Measurements from ENCODE around the gene SMIM45.

The SMIM45 gene

DNA sequence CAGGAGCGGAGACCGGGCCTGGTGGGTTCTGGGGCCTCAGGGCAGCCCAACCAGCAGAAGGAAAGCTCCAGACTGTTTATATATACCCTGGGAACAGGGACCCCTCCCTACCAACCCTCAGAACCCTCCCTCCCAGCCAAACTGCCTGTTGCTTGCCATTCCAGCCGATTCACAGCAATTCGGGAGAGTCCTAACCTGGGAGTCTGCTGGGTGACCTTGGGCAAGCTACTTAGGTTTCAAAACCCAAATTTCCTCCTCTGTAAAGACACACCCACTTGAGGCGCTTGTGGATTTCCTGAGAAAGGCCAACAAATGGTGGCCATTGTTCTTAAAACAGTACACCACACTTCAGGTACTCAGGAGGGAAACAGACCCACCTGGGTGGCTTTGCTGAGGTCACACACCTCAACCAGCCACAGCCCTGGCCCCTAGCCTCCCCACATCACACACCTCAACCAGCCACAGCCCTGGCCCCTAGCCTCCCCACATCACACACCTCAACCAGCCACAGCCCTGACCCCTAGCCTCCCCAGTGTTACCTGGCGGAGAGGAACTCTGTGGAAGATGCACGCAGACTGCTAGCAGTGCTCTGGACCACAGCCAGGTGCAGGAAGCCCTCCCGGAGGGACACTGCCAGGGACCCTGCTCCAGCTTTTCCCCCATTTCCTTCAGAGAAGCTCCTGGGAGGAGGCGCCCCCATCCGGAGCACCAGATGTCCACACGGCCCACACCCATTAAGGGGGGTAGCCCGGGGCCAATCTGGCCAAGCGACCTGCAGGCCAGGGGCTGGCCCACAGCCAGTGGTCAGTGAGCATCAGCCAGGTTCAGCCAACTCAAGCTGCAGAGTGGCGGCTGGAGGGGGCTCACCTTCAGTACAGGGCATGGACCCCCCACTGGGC is 43.3 kb upstream of the SMIM45 start:
- no peaks in the 10 kb centered on the region for H3K79me2 ChIP-seq (ENCODE audit: low read length)
- peak overlapping the region; percentile 8; the same call in 1 of the 2 replicates for H3K4me2 ChIP-seq (ENCODE audit: low read depth, low read length)
- peaks cover 21% of the 10 kb centered on the region for H3K4me1 ChIP-seq (ENCODE audit: low read length)
- H3K9me2 ChIP-seq (replicated peaks; ENCODE audit: insufficient read depth, low read length): no peaks in the 10 kb centered on the region
- no peaks in the 10 kb centered on the region; the same call in 1 of the 2 replicates for H3K36me3 ChIP-seq (replicated peaks; ENCODE audit: insufficient read depth, low read length)
- DNase-seq: peak; percentile 42
- peaks cover 15% of the 10 kb centered on the region for H3F3A ChIP-seq (ENCODE audit: insufficient read depth, low read length)
- H3K9ac ChIP-seq (ENCODE audit: low read length): no peak overlapping the region
- no peak overlapping the region for H3K4me3 ChIP-seq (ENCODE audit: low read length)
- no peak for TF ChIP-seq EZH2phosphoT487 (IDR thresholded peaks at IDR 0.05; ENCODE audit: low read length)
- TF ChIP-seq, protein P1, sequence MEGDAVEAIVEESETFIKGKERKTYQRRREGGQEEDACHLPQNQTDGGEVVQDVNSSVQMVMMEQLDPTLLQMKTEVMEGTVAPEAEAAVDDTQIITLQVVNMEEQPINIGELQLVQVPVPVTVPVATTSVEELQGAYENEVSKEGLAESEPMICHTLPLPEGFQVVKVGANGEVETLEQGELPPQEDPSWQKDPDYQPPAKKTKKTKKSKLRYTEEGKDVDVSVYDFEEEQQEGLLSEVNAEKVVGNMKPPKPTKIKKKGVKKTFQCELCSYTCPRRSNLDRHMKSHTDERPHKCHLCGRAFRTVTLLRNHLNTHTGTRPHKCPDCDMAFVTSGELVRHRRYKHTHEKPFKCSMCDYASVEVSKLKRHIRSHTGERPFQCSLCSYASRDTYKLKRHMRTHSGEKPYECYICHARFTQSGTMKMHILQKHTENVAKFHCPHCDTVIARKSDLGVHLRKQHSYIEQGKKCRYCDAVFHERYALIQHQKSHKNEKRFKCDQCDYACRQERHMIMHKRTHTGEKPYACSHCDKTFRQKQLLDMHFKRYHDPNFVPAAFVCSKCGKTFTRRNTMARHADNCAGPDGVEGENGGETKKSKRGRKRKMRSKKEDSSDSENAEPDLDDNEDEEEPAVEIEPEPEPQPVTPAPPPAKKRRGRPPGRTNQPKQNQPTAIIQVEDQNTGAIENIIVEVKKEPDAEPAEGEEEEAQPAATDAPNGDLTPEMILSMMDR (IDR thresholded peaks at IDR 0.05; ENCODE audit: low read length): no peak
- TF ChIP-seq EZH2 (optimal IDR thresholded peaks at IDR 0.05; ENCODE audit: low read depth, low read length): no peak
- H3K27me3 ChIP-seq (replicated peaks; ENCODE audit: insufficient read depth, low read length): peaks cover 36% of the 10 kb centered on the region
- no peaks in the 10 kb centered on the region for H4K20me1 ChIP-seq (ENCODE audit: insufficient read depth, low read length)
- no peaks in the 10 kb centered on the region for H3K9me3 ChIP-seq (replicated peaks; ENCODE audit: insufficient read depth, low read length)
- peak overlapping the region; percentile 16; the same call in 1 of the 2 replicates for H3K27ac ChIP-seq (ENCODE audit: low read length)
- no peak overlapping the region for H2AFZ ChIP-seq (ENCODE audit: low read length)

DNA sequence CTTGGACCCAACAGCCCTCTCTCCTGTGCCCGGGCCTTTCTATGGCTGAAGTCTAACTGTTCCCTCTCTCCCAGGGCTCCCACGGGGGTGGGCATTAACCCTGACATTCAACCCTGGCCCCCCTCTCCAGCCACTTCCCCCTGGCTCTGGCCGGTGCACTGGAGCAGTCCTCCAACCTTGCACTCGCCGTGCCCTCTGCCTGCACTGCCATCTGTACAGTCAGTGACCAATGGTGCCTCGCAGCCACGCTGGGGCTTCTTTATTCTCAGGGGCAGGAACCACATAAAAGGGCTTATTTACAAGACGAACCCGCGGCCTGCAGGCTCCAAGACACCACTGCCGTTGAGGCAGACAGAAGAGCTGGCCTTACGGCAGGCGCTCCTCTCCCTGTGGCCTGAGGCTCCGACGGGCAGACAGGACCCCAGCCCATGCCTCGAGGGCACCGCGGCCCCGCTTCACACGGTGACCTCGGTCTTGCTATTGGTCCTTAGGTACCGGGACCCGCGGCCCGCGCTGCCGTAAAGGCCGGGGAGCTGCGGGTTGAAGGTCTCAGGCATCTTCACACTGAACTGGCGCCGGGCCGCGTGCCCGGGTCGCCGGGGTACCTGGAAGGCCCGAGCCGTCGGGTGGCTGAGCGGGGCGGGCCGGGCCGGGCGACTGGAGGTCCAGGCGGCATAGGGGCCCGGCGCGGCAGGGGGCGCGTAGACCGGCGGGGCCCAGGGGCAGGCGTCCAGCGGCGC is 42.5 kb upstream of the SMIM45 start:
- Histone ChIP-seq H3K4me1 (ENCODE audit: low read length) (peaks cover 21% of the 10 kb centered on the region), H3K36me3 (replicated peaks; ENCODE audit: insufficient read depth, low read length) (no peaks in the 10 kb centered on the region; the same call in 1 of the 2 replicates), H3K9me2 (replicated peaks; ENCODE audit: insufficient read depth, low read length) (no peaks in the 10 kb centered on the region), H3K27ac (ENCODE audit: low read length) (no peak overlapping the region), H3K9ac (ENCODE audit: low read length) (no peak overlapping the region), H4K20me1 (ENCODE audit: insufficient read depth, low read length) (no peaks in the 10 kb centered on the region), H3F3A (ENCODE audit: insufficient read depth, low read length) (peaks cover 15% of the 10 kb centered on the region), H3K79me2 (ENCODE audit: low read length) (no peaks in the 10 kb centered on the region), H3K4me2 (ENCODE audit: low read depth, low read length) (no peak overlapping the region), H3K4me3 (ENCODE audit: low read length) (no peak overlapping the region), H3K9me3 (replicated peaks; ENCODE audit: insufficient read depth, low read length) (no peaks in the 10 kb centered on the region), H2AFZ (ENCODE audit: low read length) (no peak overlapping the region), H3K27me3 (replicated peaks; ENCODE audit: insufficient read depth, low read length) (peaks cover 36% of the 10 kb centered on the region)
- TF ChIP-seq EZH2phosphoT487 (IDR thresholded peaks at IDR 0.05; ENCODE audit: low read length) (no peak), EZH2 (optimal IDR thresholded peaks at IDR 0.05; ENCODE audit: low read depth, low read length) (no peak)
- TF ChIP-seq, protein P1 (IDR thresholded peaks at IDR 0.05; ENCODE audit: low read length): no peak
- DNase-seq: no peak

DNA sequence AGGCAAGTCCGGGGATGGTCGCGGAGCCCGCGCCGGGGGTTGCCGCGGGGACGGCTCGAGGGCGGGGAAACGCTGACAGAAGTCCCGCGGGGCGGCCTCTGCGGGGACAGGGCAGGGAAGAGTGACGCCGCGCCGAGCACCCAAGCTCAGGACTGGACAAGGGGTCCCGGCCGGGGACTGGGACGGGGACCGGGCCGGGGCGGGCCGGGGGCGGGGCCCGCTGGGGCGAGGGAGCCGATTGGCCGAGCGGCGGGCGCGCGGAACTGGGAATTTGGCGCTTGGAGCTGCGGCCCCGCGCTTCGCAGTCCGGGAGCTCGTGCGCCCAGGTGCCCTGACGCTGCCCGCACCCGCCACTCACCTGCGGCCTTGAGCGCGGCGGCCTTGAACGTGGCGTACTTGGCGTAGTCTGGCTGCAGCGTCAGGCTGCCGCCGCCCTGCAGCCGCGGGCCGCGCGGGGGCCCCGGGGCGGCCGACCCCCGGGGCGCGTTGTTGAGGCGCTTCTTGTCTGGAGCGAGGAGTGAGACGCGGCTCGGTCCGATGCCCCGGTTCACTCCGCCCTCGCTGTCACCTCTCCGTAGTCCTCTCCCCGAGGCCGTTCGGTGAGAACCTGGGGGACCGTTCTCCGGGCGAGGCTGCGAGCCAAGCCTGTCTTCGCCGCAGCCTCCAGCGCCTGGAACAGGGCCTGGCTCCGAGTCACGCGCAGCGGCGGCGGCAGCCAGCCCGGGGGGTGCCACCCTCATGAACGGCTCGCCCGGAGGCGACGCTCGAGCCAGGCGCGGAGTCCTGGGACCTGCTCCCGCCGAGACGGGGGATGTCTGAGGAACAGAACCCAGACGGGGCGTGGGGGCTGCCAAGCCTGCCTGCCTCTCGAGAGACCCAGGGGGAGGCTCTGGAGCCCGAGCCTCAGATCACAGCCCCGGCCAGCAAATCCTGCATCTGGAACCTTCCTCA is 41.6 kb upstream of the SMIM45 start:
- Histone ChIP-seq H3K9me2 (replicated peaks; ENCODE audit: insufficient read depth, low read length) (no peaks in the 10 kb centered on the region), H3K79me2 (ENCODE audit: low read length) (no peaks in the 10 kb centered on the region), H3K9ac (ENCODE audit: low read length) (no peak overlapping the region), H3K9me3 (replicated peaks; ENCODE audit: insufficient read depth, low read length) (no peaks in the 10 kb centered on the region), H4K20me1 (ENCODE audit: insufficient read depth, low read length) (no peaks in the 10 kb centered on the region), H3K36me3 (replicated peaks; ENCODE audit: insufficient read depth, low read length) (no peaks in the 10 kb centered on the region), H3K4me2 (ENCODE audit: low read depth, low read length) (peak overlapping the region; percentile 45), H2AFZ (ENCODE audit: low read length) (no peak overlapping the region), H3K4me1 (ENCODE audit: low read length) (peaks cover 21% of the 10 kb centered on the region), H3K27me3 (replicated peaks; ENCODE audit: insufficient read depth, low read length) (peaks cover 39% of the 10 kb centered on the region), H3K4me3 (ENCODE audit: low read length) (no peak overlapping the region), H3F3A (ENCODE audit: insufficient read depth, low read length) (peaks cover 15% of the 10 kb centered on the region), H3K27ac (ENCODE audit: low read length) (no peak overlapping the region)
- TF ChIP-seq EZH2phosphoT487 (IDR thresholded peaks at IDR 0.05; ENCODE audit: low read length) (no peak), EZH2 (optimal IDR thresholded peaks at IDR 0.05; ENCODE audit: low read depth, low read length) (peak; percentile 63)
- TF ChIP-seq, protein P1 (IDR thresholded peaks at IDR 0.05; ENCODE audit: low read length): no peak
- no peak for DNase-seq
